ENCODE results near the gene TMEM132D. TPM values are rescaled to one million over a fixed set of nuclear protein-coding genes. Genes with fewer than 3 reads are reported as not detected.

TMEM132D gene
- total RNA-seq, 4 donors from 2014 or later = not detected

GRCh38 chr12:129615001-129615400 is 288.8 kb downstream of the TMEM132D start:
- no peak for TF ChIP-seq CTCF (IDR thresholded peaks at IDR 0.05; ENCODE audit: low read depth)

GRCh38 chr12:129614221-129614885 is 289.5 kb downstream of the TMEM132D start:
- TF ChIP-seq CTCF (IDR thresholded peaks at IDR 0.05; ENCODE audit: low read depth) = no peak

GRCh38 chr12:129613314-129613713 is 290.5 kb downstream of the TMEM132D start:
- TF ChIP-seq CTCF (IDR thresholded peaks at IDR 0.05; ENCODE audit: low read depth) = no peak

- TF ChIP-seq CTCF (IDR thresholded peaks at IDR 0.05; ENCODE audit: low read depth) = no peak
Observed at GRCh38 chr12:129610601-129611120, 293.2 kb downstream of the TMEM132D start.

GRCh38 chr12:129607756-129608155 is 296.1 kb downstream of the TMEM132D start:
- TF ChIP-seq CTCF (IDR thresholded peaks at IDR 0.05; ENCODE audit: low read depth) = no peak

- TF ChIP-seq CTCF (IDR thresholded peaks at IDR 0.05; ENCODE audit: low read depth) = no peak
Observed at GRCh38 chr12:129607301-129607700, 296.5 kb downstream of the TMEM132D start.

GRCh38 chr12:129606239-129606638 is 297.6 kb downstream of the TMEM132D start:
- TF ChIP-seq CTCF (IDR thresholded peaks at IDR 0.05; ENCODE audit: low read depth) = no peak
